KMS-11 (cell line): Measurements from ENCODE around the gene CAPS.
"Not testable (repeated sequence)": the region's sequence is repeated elsewhere in the genome, so short reads cannot be mapped to it uniquely, and the experiment has no call there.

Source experiments
- H2AFZ ChIP-seq: fragments of 200-600 bp; sonication (generic); 2 replicates; pipeline ENCODE4 v1.6.1; 2016; ENCODE audit warnings: antibody characterized with exemption, mixed run types, low read depth
- H3K27ac ChIP-seq: fragments of 200-600 bp; sonication (generic); 2 replicates; pipeline ENCODE4 v1.6.1; 2016; ENCODE audit warnings: mild to moderate bottlenecking, mixed run types
- H3K27me3 ChIP-seq: fragments of 200-600 bp; sonication (generic); 2 replicates; pipeline ENCODE4 v1.6.1; 2017; ENCODE audit warnings: mild to moderate bottlenecking, low read depth, mixed run types, moderate library complexity; ENCODE audit not compliant: insufficient read depth
- H3K36me3 ChIP-seq: fragments of 200-600 bp; sonication (generic); 2 replicates; pipeline ENCODE4 v1.6.1; 2017; ENCODE audit warnings: mild to moderate bottlenecking, mixed run types; ENCODE audit not compliant: insufficient read depth
- H3K4me1 ChIP-seq: fragments of 200-600 bp; sonication (generic); 2 replicates; pipeline ENCODE4 v1.6.1; 2016; ENCODE audit warnings: mild to moderate bottlenecking, low read depth, mixed run types; ENCODE audit not compliant: poor library complexity, severe bottlenecking
- H3K4me2 ChIP-seq: fragments of 200-600 bp; sonication (generic); 2 replicates; pipeline ENCODE4 v1.7.0; 2016; ENCODE audit warnings: mild to moderate bottlenecking, mixed run types
- H3K4me3 ChIP-seq: fragments of 200-600 bp; sonication (generic); IDR thresholded peaks from 2 replicates; pipeline ENCODE4 v1.6.1; 2017; ENCODE audit warnings: low read depth, low read length, mixed read lengths; ENCODE audit not compliant: insufficient read depth
- H3K79me2 ChIP-seq: fragments of 200-600 bp; sonication (generic); 2 replicates; pipeline ENCODE4 v1.6.1; 2016; ENCODE audit warnings: low read depth, mixed run types; ENCODE audit not compliant: insufficient read depth
- H3K9ac ChIP-seq: fragments of 200-600 bp; sonication (generic); 2 replicates; pipeline ENCODE4 v1.6.1; 2016; ENCODE audit warnings: mild to moderate bottlenecking, mixed run types
- H4K20me1 ChIP-seq: fragments of 200-600 bp; sonication (generic); 2 replicates; pipeline ENCODE4 v1.6.1; 2016; ENCODE audit warnings: mild to moderate bottlenecking, mixed run types; ENCODE audit not compliant: insufficient read depth
- CTCF ChIP-seq: fragments of 200-600 bp; sonication (generic); conservative IDR thresholded peaks from 2 replicates; pipeline ENCODE4 v1.6.1; 2017; ENCODE audit warnings: low read depth, mild to moderate bottlenecking, antibody characterized with exemption, low read length, moderate library complexity, mixed read lengths

The CAPS gene

GRCh38 chr19:5880196-5880595, 33.9 kb upstream of the CAPS start:
- H3K79me2 ChIP-seq, result no peaks in the 10 kb centered on the region

GRCh38 chr19:5880604-5881078, 33.4 kb upstream of the CAPS start:
- no peak overlapping the region for H3K9ac ChIP-seq
- H3K4me2 ChIP-seq, result no peak overlapping the region
- no peak for TF ChIP-seq CTCF
- H2AFZ ChIP-seq, result no peak overlapping the region
- no peaks in the 10 kb centered on the region for H3K36me3 ChIP-seq
- H3K27me3 ChIP-seq, result peaks cover 48% of the 10 kb centered on the region
- no peaks in the 10 kb centered on the region for H4K20me1 ChIP-seq
- H3K4me3 ChIP-seq, result no peak overlapping the region
- no peaks in the 10 kb centered on the region for H3K4me1 ChIP-seq
- H3K79me2 ChIP-seq, result no peaks in the 10 kb centered on the region
- no peak overlapping the region for H3K27ac ChIP-seq

More at GRCh38 chr19:5880196-5880595, 33.9 kb upstream of the CAPS start:
- Histone ChIP-seq H2AFZ (no peak overlapping the region), H3K27me3 (peaks cover 45% of the 10 kb centered on the region), H3K36me3 (no peaks in the 10 kb centered on the region), H3K4me2 (no peak overlapping the region), H3K4me3 (no peak overlapping the region), H3K9ac (no peak overlapping the region), H3K27ac (no peak overlapping the region), H4K20me1 (no peaks in the 10 kb centered on the region), H3K4me1 (no peaks in the 10 kb centered on the region)
- no peak for TF ChIP-seq CTCF

- Histone ChIP-seq H3K4me2 (no peak overlapping the region), H3K27me3 (peaks cover 49% of the 10 kb centered on the region), H3K4me3 (no peak overlapping the region), H3K36me3 (no peaks in the 10 kb centered on the region), H3K9ac (no peak overlapping the region), H3K4me1 (no peaks in the 10 kb centered on the region), H2AFZ (no peak overlapping the region), H4K20me1 (no peaks in the 10 kb centered on the region), H3K27ac (no peak overlapping the region), H3K79me2 (no peaks in the 10 kb centered on the region)
- TF ChIP-seq CTCF, result no peak
Measured at GRCh38 chr19:5881543-5882299, 32.3 kb upstream of the CAPS start.

GRCh38 chr19:5882421-5882968, 31.6 kb upstream of the CAPS start:
- Histone ChIP-seq H3K27ac (no peak overlapping the region), H3K4me1 (no peaks in the 10 kb centered on the region), H4K20me1 (no peaks in the 10 kb centered on the region), H3K79me2 (no peaks in the 10 kb centered on the region), H2AFZ (no peak overlapping the region), H3K9ac (no peak overlapping the region), H3K4me3 (no peak overlapping the region), H3K27me3 (peaks cover 55% of the 10 kb centered on the region), H3K36me3 (no peaks in the 10 kb centered on the region), H3K4me2 (no peak overlapping the region)
- no peak for TF ChIP-seq CTCF

GRCh38 chr19:5883157-5883873, 30.7 kb upstream of the CAPS start:
- not testable (repeated sequence) for H3K4me2 ChIP-seq, H3K36me3 ChIP-seq, H3K79me2 ChIP-seq, H3K4me1 ChIP-seq, H3K27ac ChIP-seq, H3K4me3 ChIP-seq, H3K9ac ChIP-seq, H4K20me1 ChIP-seq, H2AFZ ChIP-seq
- peaks cover 51% of the 10 kb centered on the region for H3K27me3 ChIP-seq

- H3K27me3 ChIP-seq, result peaks cover 49% of the 10 kb centered on the region
- H3K36me3 ChIP-seq, H3K4me2 ChIP-seq, H4K20me1 ChIP-seq, H3K4me3 ChIP-seq, H3K27ac ChIP-seq, H3K4me1 ChIP-seq, H3K9ac ChIP-seq, H3K79me2 ChIP-seq, H2AFZ ChIP-seq: not testable (repeated sequence)
Measured at GRCh38 chr19:5884065-5884811, 29.8 kb upstream of the CAPS start.
